Ramos (cell line): ENCODE data around the gene PRX.
"Not testable (repeated sequence)": the region's sequence is repeated elsewhere in the genome, so short reads cannot be mapped to it uniquely, and the experiment has no call there.

Experiments
- in situ Hi-C: fragments of 300-500 bp; cut with MboI; formaldehyde crosslinking; loops from one replicate; pipeline ENCODE4 v1.14.3; 2022; ENCODE audit warnings: low sequenced_read_pairs; ENCODE audit not compliant: unreplicated experiment

The PRX gene

DNA sequence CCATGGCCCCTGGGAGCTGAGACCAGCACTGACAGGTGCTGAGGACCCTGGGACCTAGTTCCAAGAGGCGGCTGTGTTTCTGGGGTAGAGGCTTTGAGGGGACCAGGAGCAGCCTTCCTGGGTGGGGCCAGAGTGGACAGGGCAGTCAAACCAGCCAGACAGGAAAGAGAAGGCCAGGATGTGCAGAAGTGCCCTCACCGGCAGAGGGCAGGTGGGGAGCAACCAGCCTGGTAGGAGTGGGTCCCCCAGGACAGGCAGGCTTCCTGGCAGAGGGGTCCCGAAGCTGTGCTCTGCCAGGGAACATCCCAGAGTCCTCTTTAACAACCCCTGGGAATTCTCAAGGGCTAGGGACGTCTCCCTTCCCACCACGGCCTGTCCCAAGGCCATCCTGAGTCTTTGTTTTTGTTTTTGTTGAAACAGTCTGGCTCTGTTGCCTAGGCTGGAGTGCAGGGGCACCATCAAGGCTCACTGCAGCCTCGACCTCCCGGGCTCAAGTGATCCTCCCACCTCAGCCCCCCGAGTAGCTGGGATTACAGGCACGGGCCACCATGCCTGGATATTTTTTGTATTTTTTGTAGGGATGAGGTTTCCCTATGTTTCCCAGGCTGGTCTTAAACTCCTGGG is 20.2 kb downstream of the PRX start:
- in situ Hi-C loops, result no loop called here

GRCh38 chr19:40392123-40392522 is 21.1 kb downstream of the PRX start:
- in situ Hi-C loops, result no loop called here

DNA sequence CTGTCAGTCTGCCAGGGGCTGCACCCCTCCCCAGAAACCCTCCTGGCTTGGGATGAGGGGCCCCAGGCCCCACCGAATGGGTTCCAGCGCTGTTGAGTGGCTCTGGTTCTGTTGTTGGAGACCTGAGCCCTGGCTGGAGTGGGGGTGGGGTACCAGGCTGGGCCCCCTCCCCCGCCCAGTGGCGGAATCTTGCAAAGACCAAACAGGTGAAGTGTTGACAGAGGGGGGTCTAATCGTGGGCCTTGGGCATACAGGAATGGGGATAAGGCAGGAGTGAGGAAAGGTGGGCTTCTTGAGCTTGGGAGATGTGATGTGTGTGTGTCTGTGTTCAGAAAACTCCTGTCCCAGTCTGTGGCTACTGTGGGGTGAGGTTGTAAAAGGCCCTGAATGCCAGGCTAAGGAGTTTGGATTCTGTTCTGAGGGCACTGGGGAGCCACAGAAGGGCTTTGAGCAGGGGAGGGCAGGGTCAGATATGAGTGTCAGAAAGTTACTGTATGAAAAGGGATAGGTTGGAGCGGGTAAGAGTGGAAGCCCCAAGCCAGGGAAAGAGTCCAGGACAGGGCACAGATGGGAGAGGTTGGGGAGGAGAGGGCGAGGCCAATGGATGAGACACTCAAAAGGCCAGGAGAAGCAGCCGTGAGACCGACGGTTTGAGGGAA is 23.0 kb downstream of the PRX start, which contains the start of gene HIPK4:
Gene HIPK4, minus strand, starts transcription at position 98 of the 659 bp plus-strand sequence. CDS start 279 bp downstream, outside the sequence.
- in situ Hi-C loops, result no loop called here

- in situ Hi-C loops, result no loop called here
These were observed 23.6 kb downstream of the PRX start for GRCh38 chr19:40389404-40390083.

DNA sequence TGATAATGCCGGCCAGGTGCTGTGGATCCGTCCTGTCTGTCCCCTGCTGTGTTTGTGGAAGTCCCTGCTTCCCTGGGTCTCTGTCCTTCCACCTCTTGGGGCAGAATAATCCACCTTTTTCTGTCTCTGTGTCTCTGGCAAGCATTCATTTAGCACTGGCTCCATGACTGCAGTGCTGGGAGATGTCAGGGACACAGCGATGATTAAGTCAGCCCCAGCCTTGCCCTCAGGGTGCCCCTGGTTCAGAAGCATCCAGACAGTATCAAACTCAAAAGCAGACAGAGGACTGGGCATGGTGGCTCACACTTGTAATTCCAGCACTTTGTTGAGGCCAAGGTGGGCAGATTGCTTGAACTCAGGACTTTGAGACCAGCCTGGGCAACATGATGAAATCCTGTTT is 24.7 kb downstream of the PRX start:
- in situ Hi-C loops, result no loop called here

GRCh38 chr19:40387155-40387554 is 26.0 kb downstream of the PRX start:
- in situ Hi-C loops, result no loop called here

GRCh38 chr19:40383668-40384248 is 29.4 kb downstream of the PRX start:
- in situ Hi-C loops, result no loop called here

GRCh38 chr19:40381321-40381720 is 31.9 kb downstream of the PRX start:
- in situ Hi-C loops, result no loop called here

DNA sequence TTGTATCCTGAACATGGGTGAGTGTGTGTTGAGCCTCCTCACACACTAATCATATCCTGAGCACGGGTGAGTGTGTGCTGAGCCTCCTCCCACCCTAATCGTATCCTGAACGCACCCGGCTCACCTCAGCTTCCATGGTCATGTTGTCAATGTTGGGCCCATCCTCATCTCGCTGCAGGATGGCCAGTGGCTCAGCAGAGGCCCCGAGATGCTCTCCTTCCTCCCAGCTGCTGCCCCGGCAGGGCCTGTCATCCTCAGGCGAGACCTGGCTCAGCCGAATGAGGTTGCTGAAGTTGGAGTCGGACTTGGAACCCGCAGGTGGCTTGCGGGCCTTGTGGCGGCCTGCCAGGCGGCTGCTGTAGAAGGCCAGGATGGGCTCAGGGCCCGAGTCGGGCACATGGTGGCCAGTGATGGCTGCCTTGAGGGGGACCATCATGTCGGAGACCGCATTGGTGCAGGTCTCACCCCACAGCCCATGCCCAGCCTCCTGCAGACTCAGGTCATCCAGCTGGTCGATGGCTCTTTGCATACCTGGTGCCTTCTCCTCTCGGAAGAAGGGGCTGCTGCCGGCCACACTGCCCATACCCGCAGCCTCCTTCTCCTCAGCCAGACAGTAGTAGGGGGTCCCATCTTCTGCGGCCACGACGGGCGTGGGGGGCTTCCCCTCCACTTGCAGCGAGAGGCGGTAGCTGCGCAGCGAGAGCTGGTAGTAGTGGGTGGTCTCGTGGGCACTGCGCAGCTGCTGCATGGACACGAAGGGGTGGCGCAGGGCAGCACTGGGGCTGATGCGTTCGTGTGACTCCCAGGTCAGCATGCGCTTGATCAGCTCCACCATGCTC is 32.8 kb downstream of the PRX start:
- in situ Hi-C loops, result no loop called here

DNA sequence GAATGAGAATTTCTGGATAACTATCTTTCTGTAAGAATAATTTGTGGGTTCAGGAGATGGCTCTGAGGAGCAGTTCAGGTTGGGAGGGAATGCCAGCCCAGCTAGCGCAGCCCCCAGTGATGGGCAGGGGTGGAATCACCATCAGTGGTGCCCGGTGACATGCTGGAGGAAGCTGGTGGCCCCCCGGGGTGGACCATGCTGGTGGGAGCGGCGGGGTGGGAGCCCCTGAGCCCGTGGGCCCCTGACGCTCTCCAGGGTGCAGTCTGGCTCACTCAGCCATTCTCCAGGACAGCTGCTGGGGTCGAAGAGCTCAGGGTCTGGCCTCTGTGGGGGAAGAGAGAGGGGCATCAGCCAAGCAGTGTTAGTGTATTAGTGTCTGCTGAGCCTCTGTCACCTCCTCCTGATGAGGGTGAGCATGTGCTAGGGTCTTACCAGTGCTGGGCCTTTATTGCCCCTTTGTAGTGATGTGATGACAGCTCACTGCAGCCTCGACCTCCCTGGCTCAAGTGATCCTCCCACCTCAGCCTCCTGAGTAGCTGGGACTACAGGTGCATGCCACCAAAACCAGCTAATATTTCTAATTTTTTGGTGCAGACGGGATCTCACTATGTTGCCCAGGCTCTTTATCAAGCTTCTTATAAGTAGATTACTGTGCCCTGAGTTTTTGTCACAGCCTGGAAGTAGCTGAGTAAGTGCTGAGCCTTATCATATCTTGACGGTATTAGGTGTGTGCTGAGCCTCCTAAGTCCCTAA is 33.6 kb downstream of the PRX start:
- in situ Hi-C loops, result no loop called here

GRCh38 chr19:40378509-40378908 is 34.7 kb downstream of the PRX start:
- in situ Hi-C loops, result no loop called here

DNA sequence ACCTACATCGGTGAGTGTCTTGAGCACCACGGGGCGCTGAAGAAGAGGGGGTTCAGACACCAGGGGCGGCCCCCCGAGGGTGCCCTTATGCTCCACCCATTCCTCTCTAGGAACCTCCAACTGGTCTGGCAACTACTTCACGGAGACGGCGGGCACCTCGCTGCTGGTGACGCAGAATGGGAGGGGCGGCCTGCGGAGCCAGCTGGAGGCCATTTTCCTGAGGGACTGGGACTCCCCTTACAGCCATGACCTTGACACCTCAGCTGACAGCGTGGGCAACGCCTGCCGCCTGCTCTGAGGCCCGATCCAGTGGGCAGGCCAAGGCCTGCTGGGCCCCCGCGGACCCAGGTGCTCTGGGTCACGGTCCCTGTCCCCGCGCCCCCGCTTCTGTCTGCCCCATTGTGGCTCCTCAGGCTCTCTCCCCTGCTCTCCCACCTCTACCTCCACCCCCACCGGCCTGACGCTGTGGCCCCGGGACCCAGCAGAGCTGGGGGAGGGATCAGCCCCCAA is 35.2 kb downstream of the PRX start:
- in situ Hi-C loops, result no loop called here

DNA sequence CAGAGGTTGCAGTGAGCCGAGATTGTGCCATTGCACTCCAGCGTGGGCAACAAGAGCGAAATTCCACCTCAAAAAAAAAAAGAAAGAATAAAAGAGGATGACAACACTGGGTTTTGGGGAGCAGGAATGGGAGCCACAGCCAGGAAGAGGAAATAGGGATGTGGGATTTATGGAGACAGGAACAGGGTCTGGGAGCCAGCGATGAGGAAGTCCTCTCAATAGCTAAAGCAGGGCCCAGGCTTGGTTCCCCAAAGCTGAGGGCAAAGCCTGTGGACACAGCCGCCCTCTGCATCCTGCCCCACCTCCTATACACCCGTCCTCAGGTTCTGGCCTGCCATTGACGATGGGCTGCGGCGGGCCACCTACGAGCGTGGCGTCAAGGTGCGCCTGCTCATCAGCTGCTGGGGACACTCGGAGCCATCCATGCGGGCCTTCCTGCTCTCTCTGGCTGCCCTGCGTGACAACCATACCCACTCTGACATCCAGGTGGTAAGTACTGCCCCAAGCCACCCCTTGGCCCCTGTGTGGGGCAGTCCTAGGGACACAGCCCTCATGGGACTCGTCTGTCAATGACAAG is 36.8 kb downstream of the PRX start:
- in situ Hi-C loops, result no loop called here

GRCh38 chr19:40374084-40374483 is 39.1 kb downstream of the PRX start:
- in situ Hi-C loops, result no loop called here

DNA sequence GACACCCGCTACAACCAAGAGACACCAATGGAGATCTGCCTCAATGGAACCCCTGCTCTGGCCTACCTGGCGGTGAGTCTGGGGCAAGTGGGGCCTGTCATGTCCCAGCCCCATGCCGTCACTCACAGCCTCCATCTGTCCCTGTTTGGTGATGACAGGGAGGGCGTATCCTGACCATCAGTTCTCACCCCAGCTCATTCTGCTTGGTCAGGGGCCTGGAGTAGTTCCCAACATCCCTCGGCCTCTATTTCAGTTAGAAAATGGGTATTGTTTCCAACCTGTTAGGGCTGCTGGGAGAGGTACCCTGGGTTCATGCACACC is 41.4 kb downstream of the PRX start:
- in situ Hi-C loops, result no loop called here

DNA sequence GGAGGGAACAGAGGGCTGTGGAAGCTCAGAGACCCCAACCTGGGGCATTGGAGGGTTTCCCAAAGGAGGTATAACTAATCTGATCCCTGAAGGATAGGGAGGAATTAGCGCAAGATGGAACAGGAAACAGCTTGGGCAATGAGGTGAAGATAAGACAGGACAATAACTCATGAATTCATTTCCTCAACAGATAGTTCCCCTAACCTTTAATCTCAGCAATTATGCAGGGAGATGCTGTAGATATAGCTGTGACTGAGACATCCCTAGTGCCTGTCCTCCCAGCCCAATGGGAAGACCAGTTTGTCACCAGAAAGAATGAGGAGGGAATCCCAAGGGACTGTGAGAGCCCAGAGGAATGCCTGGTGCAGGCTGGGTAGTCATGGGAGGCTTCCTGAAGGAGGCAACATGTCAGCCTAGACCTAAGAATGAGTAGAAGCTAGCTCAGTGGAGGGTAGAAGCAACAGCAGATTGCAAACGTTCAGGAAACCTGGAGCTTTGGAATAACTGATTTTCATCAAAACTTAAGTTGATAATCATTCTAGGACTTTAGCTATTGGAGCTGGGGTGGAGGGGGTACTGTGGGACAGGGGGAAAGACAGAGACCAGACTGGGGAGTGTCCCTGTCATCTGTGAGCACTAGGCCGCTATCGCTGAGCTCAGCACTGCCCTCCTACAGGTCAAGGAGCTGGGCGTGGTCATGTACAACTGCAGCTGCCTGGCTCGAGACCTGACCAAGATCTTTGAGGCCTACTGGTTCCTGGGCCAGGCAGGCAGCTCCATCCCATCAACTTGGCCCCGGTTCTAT is 42.0 kb downstream of the PRX start:
- in situ Hi-C loops, result no loop called here

GRCh38 chr19:40370253-40370652 is 42.9 kb downstream of the PRX start:
- in situ Hi-C loops, result not testable (repeated sequence)

DNA sequence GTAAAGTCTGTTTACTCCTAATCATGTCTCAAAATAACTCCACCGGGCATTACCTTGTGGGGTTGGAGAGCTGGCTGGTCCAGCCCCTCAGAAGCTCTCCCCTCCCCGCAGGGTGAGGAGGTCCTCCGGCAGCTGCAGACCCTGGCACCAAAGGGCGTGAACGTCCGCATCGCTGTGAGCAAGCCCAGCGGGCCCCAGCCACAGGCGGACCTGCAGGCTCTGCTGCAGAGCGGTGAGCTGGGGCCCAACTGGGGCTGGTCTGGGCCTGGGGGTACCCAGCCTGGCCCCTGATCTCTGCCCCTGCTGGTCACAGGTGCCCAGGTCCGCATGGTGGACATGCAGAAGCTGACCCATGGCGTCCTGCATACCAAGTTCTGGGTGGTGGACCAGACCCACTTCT is 43.4 kb downstream of the PRX start:
- in situ Hi-C loops, result no loop called here
